Breast epithelium (tissue), 3 donors: ENCODE data around the gene METTL16.

Source experiments
- CTCF ChIP-seq, 3 donors: fragments of 450-650 bp; IDR thresholded peaks; one replicate each; pipeline ENCODE4 v1.5.1; 2016 to 2017; ENCODE audit warnings: antibody characterized with exemption in 3 of 3, mild to moderate bottlenecking in 3 of 3, moderate library complexity in 3 of 3
- POLR2A ChIP-seq: fragments of 450-650 bp; IDR thresholded peaks from one replicate; pipeline ENCODE4 v1.6.1; 2016; ENCODE audit warnings: antibody characterized with exemption, mild to moderate bottlenecking, moderate library complexity

GRCh38 chr17:2521257-2521656, 9.6 kb upstream of the METTL16 start:
- TF ChIP-seq CTCF (IDR thresholded peaks at IDR 0.05) (no peak), POLR2A (no peak)
